NCI-H82 treated with DMSO at 0.1 percent for 48 hours (cell line): ENCODE results near the gene SPTLC1.
"Not testable (repeated sequence)": the region's sequence is repeated elsewhere in the genome, so short reads cannot be mapped to it uniquely, and the experiment has no call there.

Experiments used
- DNase-seq: peaks from one replicate; lab custom pipeline; 2025; ENCODE audit not compliant: unreplicated experiment; lab: John Stamatoyannopoulos, UW

SPTLC1 gene

GRCh38 chr9:92115071-92115858 lies at the start of gene SPTLC1:
Gene SPTLC1 (minus strand): TSS chr9:92115413. CDS start chr9:92115370, 43 bp downstream.
- DNase-seq = peak; percentile 51

- no peak for DNase-seq
Measured at GRCh38 chr9:92164975-92165374, 49.8 kb upstream of the SPTLC1 start.

- DNase-seq = no peak
Measured at GRCh38 chr9:92164490-92164889, 49.3 kb upstream of the SPTLC1 start.

- DNase-seq = no peak
Measured at GRCh38 chr9:92163276-92163675, 48.1 kb upstream of the SPTLC1 start.

GRCh38 chr9:92160786-92161185 lies 45.6 kb upstream of the SPTLC1 start:
- DNase-seq = no peak

GRCh38 chr9:92159058-92159457 lies 43.8 kb upstream of the SPTLC1 start:
- no peak for DNase-seq

- DNase-seq = no peak
Measured at GRCh38 chr9:92158097-92158601, 42.9 kb upstream of the SPTLC1 start.

GRCh38 chr9:92155736-92156135 lies 40.5 kb upstream of the SPTLC1 start:
- DNase-seq = not testable (repeated sequence)

- no peak for DNase-seq
Measured at GRCh38 chr9:92155221-92155620, 40.0 kb upstream of the SPTLC1 start.

GRCh38 chr9:92153466-92154415 lies 38.5 kb upstream of the SPTLC1 start:
- not testable (repeated sequence) for DNase-seq

GRCh38 chr9:92151691-92152393 lies 36.6 kb upstream of the SPTLC1 start:
- DNase-seq = no peak

- DNase-seq = not testable (repeated sequence)
Measured at GRCh38 chr9:92150501-92151470, 35.6 kb upstream of the SPTLC1 start.

- DNase-seq = no peak
Measured at GRCh38 chr9:92147852-92148180, 32.6 kb upstream of the SPTLC1 start.

- DNase-seq = no peak
Measured at GRCh38 chr9:92147030-92147851, 32.0 kb upstream of the SPTLC1 start.

GRCh38 chr9:92146610-92147009 lies 31.4 kb upstream of the SPTLC1 start:
- no peak for DNase-seq

GRCh38 chr9:92145784-92146183 lies 30.6 kb upstream of the SPTLC1 start:
- not testable (repeated sequence) for DNase-seq

GRCh38 chr9:92142329-92142728 lies 27.1 kb upstream of the SPTLC1 start:
- DNase-seq = no peak

GRCh38 chr9:92141144-92142129 lies 26.2 kb upstream of the SPTLC1 start:
- DNase-seq = no peak
